HG02884 (cell line): ENCODE results near the gene SMAD9.

Experiments
- ATAC-seq: cut with Tn5 transposase; IDR thresholded peaks from one replicate; pipeline ENCODE4 v1.9.1; 2021; ENCODE audit warnings: mild to moderate bottlenecking, moderate library complexity; ENCODE audit not compliant: unreplicated experiment

SMAD9 gene

GRCh38 chr13:36870050-36870692, 49.9 kb downstream of the SMAD9 start:
- no peak for ATAC-seq

GRCh38 chr13:36866232-36866631, 53.8 kb downstream of the SMAD9 start:
- no peak for ATAC-seq

- no peak for ATAC-seq
Observed at GRCh38 chr13:36865265-36865664, 54.8 kb downstream of the SMAD9 start.

- no peak for ATAC-seq
Observed at GRCh38 chr13:36862722-36863121, 57.3 kb downstream of the SMAD9 start.

GRCh38 chr13:36862002-36862685, 57.9 kb downstream of the SMAD9 start:
- no peak for ATAC-seq

- no peak for ATAC-seq
Observed at GRCh38 chr13:36859259-36859658, 60.8 kb downstream of the SMAD9 start.

- ATAC-seq: peak; percentile 63
Observed at GRCh38 chr13:36858290-36858689, 61.7 kb downstream of the SMAD9 start.

- ATAC-seq: no peak
Observed at GRCh38 chr13:36857253-36857652, 62.8 kb downstream of the SMAD9 start.

- ATAC-seq: no peak
Observed at GRCh38 chr13:36850790-36851438, 69.1 kb downstream of the SMAD9 start.

GRCh38 chr13:36848199-36848982, 71.6 kb downstream of the SMAD9 start:
- ATAC-seq: peak; percentile 43

- no peak for ATAC-seq
Observed at GRCh38 chr13:36847606-36848005, 72.4 kb downstream of the SMAD9 start.

GRCh38 chr13:36841391-36841790, 78.6 kb downstream of the SMAD9 start:
- ATAC-seq: no peak

GRCh38 chr13:36840718-36841250, 79.3 kb downstream of the SMAD9 start:
- ATAC-seq: no peak

GRCh38 chr13:36839981-36840380, 80.1 kb downstream of the SMAD9 start:
- no peak for ATAC-seq

- ATAC-seq: no peak
Observed at GRCh38 chr13:36839281-36839680, 80.8 kb downstream of the SMAD9 start.

GRCh38 chr13:36837354-36838092, 82.5 kb downstream of the SMAD9 start:
- ATAC-seq: no peak

GRCh38 chr13:36834299-36834698, 85.7 kb downstream of the SMAD9 start:
- no peak for ATAC-seq

- no peak for ATAC-seq
Observed at GRCh38 chr13:36831291-36831690, 88.7 kb downstream of the SMAD9 start.

GRCh38 chr13:36829753-36830152, 90.3 kb downstream of the SMAD9 start:
- no peak for ATAC-seq

GRCh38 chr13:36822785-36823184, 97.3 kb downstream of the SMAD9 start:
- ATAC-seq: no peak
